DMS 273 treated with DMSO at 0.1 percent for 48 hours (cell line): ENCODE results near the gene ST6GAL1.
"Not testable (repeated sequence)": the region's sequence is repeated elsewhere in the genome, so short reads cannot be mapped to it uniquely, and the experiment has no call there.

Source experiments
- DNase-seq: peaks from one replicate; lab custom pipeline; 2025; lab: John Stamatoyannopoulos, UW

ST6GAL1 gene

GRCh38 chr3:186940967-186941366, 10.6 kb downstream of the ST6GAL1 start:
- no peak for DNase-seq

GRCh38 chr3:186942168-186942567, 11.8 kb downstream of the ST6GAL1 start:
- no peak for DNase-seq

- no peak for DNase-seq
Observed at GRCh38 chr3:186945255-186945823, 15.0 kb downstream of the ST6GAL1 start.

- DNase-seq: no peak
Observed at GRCh38 chr3:186946756-186947375, 16.5 kb downstream of the ST6GAL1 start.

- no peak for DNase-seq
Observed at GRCh38 chr3:186949281-186949982, 19.1 kb downstream of the ST6GAL1 start.

- no peak for DNase-seq
Observed at GRCh38 chr3:186950402-186951093, 20.2 kb downstream of the ST6GAL1 start.

GRCh38 chr3:186951640-186952552, 21.6 kb downstream of the ST6GAL1 start:
- DNase-seq: no peak

- DNase-seq: no peak
Observed at GRCh38 chr3:186953011-186953487, 22.7 kb downstream of the ST6GAL1 start.

GRCh38 chr3:186953992-186954699, 23.8 kb downstream of the ST6GAL1 start:
- peak; percentile 88 for DNase-seq

GRCh38 chr3:186955898-186956696, 25.8 kb downstream of the ST6GAL1 start:
- no peak for DNase-seq

- DNase-seq: no peak
Observed at GRCh38 chr3:186959029-186959624, 28.8 kb downstream of the ST6GAL1 start.

GRCh38 chr3:186960347-186960746, 30.0 kb downstream of the ST6GAL1 start:
- DNase-seq: no peak

GRCh38 chr3:186962445-186962844, 32.1 kb downstream of the ST6GAL1 start:
- no peak for DNase-seq

- no peak for DNase-seq
Observed at GRCh38 chr3:186963636-186964035, 33.3 kb downstream of the ST6GAL1 start.

GRCh38 chr3:186964071-186964470, 33.7 kb downstream of the ST6GAL1 start:
- DNase-seq: no peak

- DNase-seq: no peak
Observed at GRCh38 chr3:186964616-186965015, 34.3 kb downstream of the ST6GAL1 start.

GRCh38 chr3:186965141-186965879, 35.0 kb downstream of the ST6GAL1 start:
- DNase-seq: no peak

- no peak for DNase-seq
Observed at GRCh38 chr3:186966406-186966805, 36.1 kb downstream of the ST6GAL1 start.

GRCh38 chr3:186967236-186967635, 36.9 kb downstream of the ST6GAL1 start:
- not testable (repeated sequence) for DNase-seq
